Gastroesophageal sphincter (tissue), 4 donors: ENCODE results near the gene NR2E3. TPM values are rescaled to one million over a fixed set of nuclear protein-coding genes. Genes with fewer than 3 reads are reported as not detected.

Source experiments
- ATAC-seq: fragments of 150-250 bp; one replicate; pipeline ENCODE4 v1.9.1; 2016; ENCODE audit warnings: mild to moderate bottlenecking, moderate library complexity
- H3K27ac ChIP-seq, 4 donors: fragments of 200-600 bp; sonication (generic) in 3 of 4; 1 replicate in 3 of 4; 2 replicates in 1 of 4; pipeline ENCODE4 v1.5.1; 2016 to 2019
- H3K27me3 ChIP-seq: fragments of 200-600 bp; sonication (generic); one replicate; pipeline ENCODE4 v1.5.1; 2019
- H3K36me3 ChIP-seq, 2 donors: fragments of 200-600 bp; sonication (generic); one replicate each; pipeline ENCODE4 v1.5.1; 2019; ENCODE audit warnings: control low read depth in 1 of 2
- H3K4me1 ChIP-seq, 3 donors: fragments of 200-600 bp; sonication (generic); 1 replicate in 2 of 3; 2 replicates in 1 of 3; pipeline ENCODE4 v1.5.1; 2016 to 2019; ENCODE audit warnings: control low read depth in 2 of 3
- H3K4me3 ChIP-seq, 2 donors: fragments of 200-600 bp; sonication (generic); one replicate each; pipeline ENCODE4 v1.5.1; 2019; ENCODE audit warnings: mild to moderate bottlenecking in 1 of 2, moderate library complexity in 1 of 2
- H3K9me3 ChIP-seq, 3 donors: fragments of 200-600 bp; sonication (generic); one replicate each; pipeline ENCODE4 v1.5.1; 2017 to 2019; ENCODE audit warnings: control low read depth in 2 of 3
- EP300 ChIP-seq: sonication (generic); formaldehyde crosslinking; IDR thresholded peaks from one replicate; pipeline ENCODE4 v1.6.1; 2017; ENCODE audit warnings: antibody characterized with exemption, mild to moderate bottlenecking
- POLR2A ChIP-seq, 2 donors: fragments of 450-650 bp; IDR thresholded peaks; one replicate each; pipeline ENCODE4 v1.6.1; 2017; ENCODE audit warnings: antibody characterized with exemption in 2 of 2, mild to moderate bottlenecking in 2 of 2, moderate library complexity in 1 of 2
- POLR2AphosphoS5 ChIP-seq: sonication (generic); formaldehyde crosslinking; IDR thresholded peaks from one replicate; pipeline ENCODE4 v1.6.1; 2017; ENCODE audit warnings: antibody characterized with exemption
- WGBS, 2 donors: methylation state at CpG; one replicate each; pipeline ENCODE4 v1.1.5; 2018; ENCODE audit warnings: low coverage in 1 of 2; 5-methylcytosine and 5-hydroxymethylcytosine counted together
- total RNA-seq, 4 donors: library from RNA; depleted of rRNA; stranded (reverse); fragments of >200 nt; gene quantifications; one replicate each; pipeline ENCODE4 v1.1.0, GENCODE V29; 2016
- TF ChIP-seq, protein P1 (sequence below), 4 experiments: fragments of 200-600 bp in 2 of 4; fragments of 450-650 bp in 2 of 4; sonication (generic) in 1 of 4; IDR thresholded peaks; one replicate each; pipeline ENCODE4 v1.5.1; 2017 to 2019; ENCODE audit warnings: antibody characterized with exemption in 4 of 4, mild to moderate bottlenecking in 2 of 4, moderate library complexity in 2 of 4

The NR2E3 gene
- total RNA-seq, 4 donors from 2014 or later: not detected

DNA sequence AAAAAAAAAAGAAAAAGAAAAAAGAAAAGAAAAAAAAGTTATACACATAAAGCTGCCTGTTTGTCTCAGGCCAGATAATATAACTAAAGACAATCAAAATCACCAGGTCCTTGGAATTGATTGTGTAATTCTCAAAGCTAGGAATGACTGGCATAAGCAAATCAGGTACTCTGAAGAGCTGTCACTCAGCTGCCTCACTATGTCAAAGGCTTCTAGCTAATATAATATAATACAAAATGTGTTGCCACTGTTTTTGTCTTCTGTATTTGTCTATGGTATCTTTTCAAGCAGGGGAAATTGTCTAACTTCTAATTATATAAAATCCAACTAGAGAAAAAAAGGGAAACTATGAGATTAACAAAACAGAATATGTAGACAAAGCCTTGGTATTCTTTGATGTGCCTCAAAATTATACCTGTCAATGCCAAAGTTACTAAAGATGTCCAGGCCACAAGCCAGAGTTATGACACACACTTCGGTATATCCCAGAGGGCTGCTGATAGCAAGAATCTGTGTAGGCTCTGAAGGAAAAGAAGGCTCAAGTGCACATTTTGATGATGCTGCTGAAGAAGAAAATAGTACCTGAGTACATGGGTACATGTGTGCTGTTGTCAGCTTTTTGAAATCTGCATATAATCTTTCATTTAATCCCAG is 37.0 kb upstream of the NR2E3 start:
- Histone ChIP-seq H3K4me1 (no peaks in the 10 kb centered on the region), H3K9me3 (no peaks in the 10 kb centered on the region), H3K27ac (no peak overlapping the region), H3K36me3 (peaks cover 0 to 12% of the 10 kb centered on the region in 2 donors), H3K4me3 (no peak overlapping the region), H3K27me3 (no peaks in the 10 kb centered on the region)
- WGBS, 2 donors: 70 to 83% methylated on average over 1 of the region's 1 CpG
- no peak for ATAC-seq
- TF ChIP-seq, protein P1, sequence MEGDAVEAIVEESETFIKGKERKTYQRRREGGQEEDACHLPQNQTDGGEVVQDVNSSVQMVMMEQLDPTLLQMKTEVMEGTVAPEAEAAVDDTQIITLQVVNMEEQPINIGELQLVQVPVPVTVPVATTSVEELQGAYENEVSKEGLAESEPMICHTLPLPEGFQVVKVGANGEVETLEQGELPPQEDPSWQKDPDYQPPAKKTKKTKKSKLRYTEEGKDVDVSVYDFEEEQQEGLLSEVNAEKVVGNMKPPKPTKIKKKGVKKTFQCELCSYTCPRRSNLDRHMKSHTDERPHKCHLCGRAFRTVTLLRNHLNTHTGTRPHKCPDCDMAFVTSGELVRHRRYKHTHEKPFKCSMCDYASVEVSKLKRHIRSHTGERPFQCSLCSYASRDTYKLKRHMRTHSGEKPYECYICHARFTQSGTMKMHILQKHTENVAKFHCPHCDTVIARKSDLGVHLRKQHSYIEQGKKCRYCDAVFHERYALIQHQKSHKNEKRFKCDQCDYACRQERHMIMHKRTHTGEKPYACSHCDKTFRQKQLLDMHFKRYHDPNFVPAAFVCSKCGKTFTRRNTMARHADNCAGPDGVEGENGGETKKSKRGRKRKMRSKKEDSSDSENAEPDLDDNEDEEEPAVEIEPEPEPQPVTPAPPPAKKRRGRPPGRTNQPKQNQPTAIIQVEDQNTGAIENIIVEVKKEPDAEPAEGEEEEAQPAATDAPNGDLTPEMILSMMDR (IDR thresholded peaks at IDR 0.05): no peak
- TF ChIP-seq EP300 (no peak), POLR2A (IDR thresholded peaks at IDR 0.05) (no peak), POLR2AphosphoS5 (no peak)

DNA sequence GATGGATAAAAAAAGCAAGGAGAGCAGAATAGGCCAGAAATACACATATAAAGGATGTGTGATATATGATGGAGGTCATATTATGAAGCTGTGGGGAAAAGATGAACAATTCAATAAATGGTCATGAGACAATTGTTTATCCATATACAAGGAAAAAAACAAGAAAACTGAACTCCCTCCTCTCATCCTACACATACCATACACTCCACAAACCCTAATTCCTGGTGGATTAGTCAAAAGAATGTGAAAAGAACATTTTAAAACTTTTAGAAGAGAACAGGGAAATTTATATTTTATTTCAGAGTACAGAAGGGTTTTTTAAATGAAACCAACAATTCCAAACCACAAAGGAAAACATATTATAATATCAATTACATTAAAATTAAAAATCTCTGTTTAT is 34.5 kb upstream of the NR2E3 start:
- Histone ChIP-seq H3K27me3 (no peaks in the 10 kb centered on the region), H3K27ac (no peak overlapping the region), H3K4me3 (no peak overlapping the region), H3K36me3 (peaks cover 0 to 12% of the 10 kb centered on the region in 2 donors), H3K9me3 (no peaks in the 10 kb centered on the region), H3K4me1 (peaks cover 0 to 8% (median 0%) of the 10 kb centered on the region in 3 donors)
- no peak for TF ChIP-seq EP300
- ATAC-seq: no peak

DNA sequence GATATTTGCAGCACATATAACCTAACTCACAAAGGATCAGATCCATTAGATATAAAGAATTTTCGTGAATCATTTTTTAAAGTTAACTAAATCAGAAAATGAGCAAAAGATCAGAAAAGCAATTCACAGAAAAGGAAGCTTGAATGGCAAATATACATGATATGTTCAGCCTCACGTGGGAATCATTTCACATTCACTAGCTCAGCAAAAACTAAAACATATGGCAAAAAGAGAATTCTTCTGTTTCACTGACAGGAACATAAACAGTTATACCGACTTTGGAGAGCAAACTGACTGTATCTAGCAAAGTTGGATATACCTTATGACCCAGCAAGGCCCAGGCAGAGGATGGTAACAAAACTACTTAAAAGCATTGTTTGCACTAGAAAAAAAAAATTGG is 34.0 kb upstream of the NR2E3 start:
- H3K27ac ChIP-seq: no peak overlapping the region
- no peaks in the 10 kb centered on the region for H3K9me3 ChIP-seq
- H3K4me1 ChIP-seq: peaks cover 0 to 8% (median 0%) of the 10 kb centered on the region in 3 donors
- 61 to 68% methylated on average over 3 of the region's 3 CpGs for WGBS, 2 donors
- H3K4me3 ChIP-seq: no peak overlapping the region
- H3K27me3 ChIP-seq: no peaks in the 10 kb centered on the region
- no peak for TF ChIP-seq POLR2AphosphoS5
- TF ChIP-seq EP300: no peak
- TF ChIP-seq POLR2A (IDR thresholded peaks at IDR 0.05): no peak
- TF ChIP-seq, protein P1 (IDR thresholded peaks at IDR 0.05): no peak
- ATAC-seq: no peak
- peaks cover 0 to 12% of the 10 kb centered on the region in 2 donors for H3K36me3 ChIP-seq

DNA sequence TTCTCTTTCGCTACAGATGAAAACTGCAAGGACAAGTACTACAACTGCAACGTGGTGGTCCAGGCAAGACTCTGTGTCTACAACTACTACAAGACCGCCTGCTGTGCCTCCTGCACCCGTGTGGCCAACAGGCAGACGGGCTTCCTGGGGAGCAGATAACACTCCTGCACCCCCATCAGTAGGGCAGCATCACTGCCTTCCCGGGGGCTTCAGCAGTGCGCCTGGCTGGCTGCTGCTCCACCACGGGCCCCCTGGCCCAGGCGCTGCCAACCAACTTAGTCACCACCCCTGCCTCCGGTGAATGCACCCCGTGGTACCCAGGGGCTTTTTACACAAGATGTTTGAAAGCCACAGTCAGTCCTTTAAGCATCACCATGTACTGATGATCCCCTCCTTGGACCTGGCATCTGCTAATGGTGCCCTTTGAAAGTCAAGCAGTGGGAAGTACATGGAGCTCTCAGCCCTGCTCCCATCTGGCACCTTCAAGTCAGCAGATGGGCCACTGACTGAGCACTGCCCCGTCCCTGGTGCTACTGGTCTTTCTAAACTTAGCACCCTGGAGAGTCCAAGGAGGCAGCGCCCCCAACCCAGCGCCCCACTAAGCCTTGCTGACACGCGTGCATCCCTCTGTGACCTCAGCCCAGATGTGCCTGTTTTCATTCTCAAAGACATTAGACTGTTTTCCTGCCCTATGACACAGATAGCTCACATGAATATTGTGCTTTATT is 33.0 kb upstream of the NR2E3 start:
- ATAC-seq: no peak
- 56 to 93% methylated on average over 2 to 4 of the region's 16 CpGs for WGBS, 2 donors
- Histone ChIP-seq H3K4me1 (peaks cover 0 to 8% (median 0%) of the 10 kb centered on the region in 3 donors), H3K27ac (no peak overlapping the region), H3K27me3 (no peaks in the 10 kb centered on the region), H3K4me3 (no peak overlapping the region), H3K9me3 (no peaks in the 10 kb centered on the region), H3K36me3 (peaks cover 0 to 5% of the 10 kb centered on the region in 2 donors)
- no peak for TF ChIP-seq POLR2A (IDR thresholded peaks at IDR 0.05)
- TF ChIP-seq EP300: no peak
- TF ChIP-seq POLR2AphosphoS5: no peak
- TF ChIP-seq, protein P1 (IDR thresholded peaks at IDR 0.05): no peak

DNA sequence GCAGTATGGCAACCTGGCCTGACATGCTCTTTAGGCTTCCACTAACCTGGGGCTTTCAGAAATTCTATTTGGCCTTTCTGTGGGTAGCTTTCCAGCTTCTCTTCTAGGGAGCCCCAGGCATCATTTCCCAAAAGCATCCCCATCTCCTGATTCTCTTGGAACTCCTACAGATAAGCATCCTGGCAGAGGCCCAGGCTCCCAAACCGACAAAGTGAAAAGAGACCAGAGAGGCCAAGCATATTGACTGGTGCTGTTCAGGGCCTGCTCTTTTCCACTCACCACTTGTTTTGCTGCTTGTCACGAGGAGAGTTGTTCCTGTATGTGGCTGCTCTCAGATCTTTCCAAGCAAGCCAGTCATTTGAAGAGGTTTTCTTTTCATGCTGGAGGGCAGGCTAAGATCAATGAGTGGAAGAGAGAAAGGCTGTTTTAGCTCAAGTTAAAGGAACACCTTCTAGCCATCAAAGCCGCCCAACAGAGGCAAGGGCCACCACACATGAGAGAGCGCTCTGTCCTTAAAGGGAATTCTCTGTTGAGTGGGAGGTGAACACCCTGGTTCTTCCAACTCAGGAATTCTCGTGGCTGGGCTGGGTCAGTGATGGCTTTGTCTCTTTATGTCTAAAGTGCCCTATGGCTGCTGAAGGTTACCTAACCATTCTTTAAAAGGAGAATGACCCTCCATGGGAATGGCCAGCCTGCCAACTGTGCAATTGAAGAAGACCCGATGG is 31.1 kb upstream of the NR2E3 start:
- TF ChIP-seq, protein P1 (IDR thresholded peaks at IDR 0.05): no peak
- TF ChIP-seq POLR2A (IDR thresholded peaks at IDR 0.05): no peak
- no peak for TF ChIP-seq POLR2AphosphoS5
- TF ChIP-seq EP300: no peak
- peaks cover 0 to 5% of the 10 kb centered on the region in 2 donors for H3K36me3 ChIP-seq
- H3K27me3 ChIP-seq: peaks cover under 1% of the 10 kb centered on the region
- no peak for ATAC-seq
- 74 to 90% methylated on average over 2 to 3 of the region's 6 CpGs for WGBS, 2 donors
- no peaks in the 10 kb centered on the region for H3K9me3 ChIP-seq
- no peak overlapping the region for H3K27ac ChIP-seq
- peaks cover 0 to 8% (median 0%) of the 10 kb centered on the region in 3 donors for H3K4me1 ChIP-seq
- H3K4me3 ChIP-seq: no peak overlapping the region
